ENCODE measurements around the gene TFB1M.

TFB1M gene

GRCh38 chr6:155276638-155277037 is 37.6 kb downstream of the TFB1M start:
- Histone ChIP-seq H3K4me3 (replicated peaks; ENCODE audit: low read depth, low read length) (no peak overlapping the region), H3K36me3 (ENCODE audit: control insufficient read depth, insufficient read depth, low read length) (peaks cover 8% of the 10 kb centered on the region), H3K27me3 (replicated peaks; ENCODE audit: control insufficient read depth, insufficient read depth, low read length) (no peaks in the 10 kb centered on the region)
- no peak for TF ChIP-seq CTCF (IDR thresholded peaks at IDR 0.05; ENCODE audit: insufficient read depth, low read length, poor library complexity, severe bottlenecking)
- DNase-seq (ENCODE audit: extremely low read depth, insufficient read length), result no peak

- Histone ChIP-seq H3K27me3 (replicated peaks; ENCODE audit: control insufficient read depth, insufficient read depth, low read length) (no peaks in the 10 kb centered on the region), H3K4me3 (replicated peaks; ENCODE audit: low read depth, low read length) (no peak overlapping the region), H3K36me3 (ENCODE audit: control insufficient read depth, insufficient read depth, low read length) (peaks cover 8% of the 10 kb centered on the region)
- DNase-seq (ENCODE audit: extremely low read depth, insufficient read length), result no peak
- no peak for TF ChIP-seq CTCF (IDR thresholded peaks at IDR 0.05; ENCODE audit: insufficient read depth, low read length, poor library complexity, severe bottlenecking)
These were observed 38.3 kb downstream of the TFB1M start for GRCh38 chr6:155275808-155276480.

- Histone ChIP-seq H3K36me3 (ENCODE audit: control insufficient read depth, insufficient read depth, low read length) (peaks cover 7% of the 10 kb centered on the region; the same call in 1 of the 2 replicates), H3K27me3 (replicated peaks; ENCODE audit: control insufficient read depth, insufficient read depth, low read length) (no peaks in the 10 kb centered on the region), H3K4me3 (replicated peaks; ENCODE audit: low read depth, low read length) (no peak overlapping the region)
- no peak for TF ChIP-seq CTCF (IDR thresholded peaks at IDR 0.05; ENCODE audit: insufficient read depth, low read length, poor library complexity, severe bottlenecking)
- DNase-seq (ENCODE audit: extremely low read depth, insufficient read length), result no peak
These were observed 39.8 kb downstream of the TFB1M start for GRCh38 chr6:155274533-155274932.

- DNase-seq (ENCODE audit: extremely low read depth, insufficient read length), result no peak
- no peak overlapping the region for H3K4me3 ChIP-seq (replicated peaks; ENCODE audit: low read depth, low read length)
- TF ChIP-seq CTCF (IDR thresholded peaks at IDR 0.05; ENCODE audit: insufficient read depth, low read length, poor library complexity, severe bottlenecking), result no peak
- H3K36me3 ChIP-seq (ENCODE audit: control insufficient read depth, insufficient read depth, low read length), result peaks cover 7% of the 10 kb centered on the region; the same call in 1 of the 2 replicates
- no peaks in the 10 kb centered on the region for H3K27me3 ChIP-seq (replicated peaks; ENCODE audit: control insufficient read depth, insufficient read depth, low read length)
These were observed 40.2 kb downstream of the TFB1M start for GRCh38 chr6:155274106-155274505.

- no peak for DNase-seq (ENCODE audit: extremely low read depth, insufficient read length)
- peaks cover 7% of the 10 kb centered on the region; the same call in 1 of the 2 replicates for H3K36me3 ChIP-seq (ENCODE audit: control insufficient read depth, insufficient read depth, low read length)
- no peak for TF ChIP-seq CTCF (IDR thresholded peaks at IDR 0.05; ENCODE audit: insufficient read depth, low read length, poor library complexity, severe bottlenecking)
These were observed 40.9 kb downstream of the TFB1M start for GRCh38 chr6:155273431-155273830.

More at GRCh38 chr6:155273431-155273830, 40.9 kb downstream of the TFB1M start:
- Histone ChIP-seq H3K27me3 (replicated peaks; ENCODE audit: control insufficient read depth, insufficient read depth, low read length) (no peaks in the 10 kb centered on the region), H3K4me3 (replicated peaks; ENCODE audit: low read depth, low read length) (no peak overlapping the region)
